ENCODE results near the gene PKNOX1.
"Not testable (repeated sequence)": the region's sequence is repeated elsewhere in the genome, so short reads cannot be mapped to it uniquely, and the experiment has no call there.

- not testable (repeated sequence) for TF ChIP-seq YY1 (IDR thresholded peaks at IDR 0.05; ENCODE audit: insufficient read depth, insufficient read length); ZNF274 (IDR thresholded peaks at IDR 0.05; ENCODE audit: low read depth, low read length); SUZ12 (IDR thresholded peaks at IDR 0.05; ENCODE audit: extremely low read depth, insufficient read depth, insufficient read length)
Measured at GRCh38 chr21:43042169-43042568, 67.8 kb downstream of the PKNOX1 start.

Measured in NT2/D1 (cell line).